KMS-11 (cell line): ENCODE results near the gene NFIB.

Experiments
- H2AFZ ChIP-seq: fragments of 200-600 bp; sonication (generic); 2 replicates; pipeline ENCODE4 v1.6.1; 2016; ENCODE audit warnings: antibody characterized with exemption, mixed run types, low read depth
- H3K27ac ChIP-seq: fragments of 200-600 bp; sonication (generic); 2 replicates; pipeline ENCODE4 v1.6.1; 2016; ENCODE audit warnings: mild to moderate bottlenecking, mixed run types
- H3K27me3 ChIP-seq: fragments of 200-600 bp; sonication (generic); 2 replicates; pipeline ENCODE4 v1.6.1; 2017; ENCODE audit warnings: mild to moderate bottlenecking, low read depth, mixed run types, moderate library complexity; ENCODE audit not compliant: insufficient read depth
- H3K36me3 ChIP-seq: fragments of 200-600 bp; sonication (generic); 2 replicates; pipeline ENCODE4 v1.6.1; 2017; ENCODE audit warnings: mild to moderate bottlenecking, mixed run types; ENCODE audit not compliant: insufficient read depth
- H3K4me1 ChIP-seq: fragments of 200-600 bp; sonication (generic); 2 replicates; pipeline ENCODE4 v1.6.1; 2016; ENCODE audit warnings: mild to moderate bottlenecking, low read depth, mixed run types; ENCODE audit not compliant: poor library complexity, severe bottlenecking
- H3K4me2 ChIP-seq: fragments of 200-600 bp; sonication (generic); 2 replicates; pipeline ENCODE4 v1.7.0; 2016; ENCODE audit warnings: mild to moderate bottlenecking, mixed run types
- H3K4me3 ChIP-seq: fragments of 200-600 bp; sonication (generic); IDR thresholded peaks from 2 replicates; pipeline ENCODE4 v1.6.1; 2017; ENCODE audit warnings: low read depth, low read length, mixed read lengths; ENCODE audit not compliant: insufficient read depth
- H3K79me2 ChIP-seq: fragments of 200-600 bp; sonication (generic); 2 replicates; pipeline ENCODE4 v1.6.1; 2016; ENCODE audit warnings: low read depth, mixed run types; ENCODE audit not compliant: insufficient read depth
- H3K9ac ChIP-seq: fragments of 200-600 bp; sonication (generic); 2 replicates; pipeline ENCODE4 v1.6.1; 2016; ENCODE audit warnings: mild to moderate bottlenecking, mixed run types
- H4K20me1 ChIP-seq: fragments of 200-600 bp; sonication (generic); 2 replicates; pipeline ENCODE4 v1.6.1; 2016; ENCODE audit warnings: mild to moderate bottlenecking, mixed run types; ENCODE audit not compliant: insufficient read depth
- CTCF ChIP-seq: fragments of 200-600 bp; sonication (generic); conservative IDR thresholded peaks from 2 replicates; pipeline ENCODE4 v1.6.1; 2017; ENCODE audit warnings: low read depth, mild to moderate bottlenecking, antibody characterized with exemption, low read length, moderate library complexity, mixed read lengths

NFIB gene

GRCh38 chr9:14198047-14198840 is 115.7 kb downstream of the NFIB start:
- Histone ChIP-seq H3K9ac (no peak overlapping the region), H3K27ac (no peak overlapping the region), H3K4me3 (no peak overlapping the region), H2AFZ (no peak overlapping the region), H3K36me3 (no peaks in the 10 kb centered on the region), H3K4me1 (no peaks in the 10 kb centered on the region), H3K4me2 (no peak overlapping the region), H3K79me2 (no peaks in the 10 kb centered on the region), H3K27me3 (no peaks in the 10 kb centered on the region), H4K20me1 (no peaks in the 10 kb centered on the region)
- no peak for TF ChIP-seq CTCF

GRCh38 chr9:14197325-14197858 is 116.5 kb downstream of the NFIB start:
- no peaks in the 10 kb centered on the region for H3K27me3 ChIP-seq
- H3K27ac ChIP-seq = no peak overlapping the region
- H4K20me1 ChIP-seq = no peaks in the 10 kb centered on the region
- no peak overlapping the region for H3K9ac ChIP-seq
- H3K4me1 ChIP-seq = no peaks in the 10 kb centered on the region
- H2AFZ ChIP-seq = no peak overlapping the region
- no peaks in the 10 kb centered on the region for H3K79me2 ChIP-seq
- no peaks in the 10 kb centered on the region for H3K36me3 ChIP-seq
- H3K4me3 ChIP-seq = no peak overlapping the region
- TF ChIP-seq CTCF = no peak
- H3K4me2 ChIP-seq = no peak overlapping the region

- no peaks in the 10 kb centered on the region for H3K4me1 ChIP-seq
- H3K36me3 ChIP-seq = no peaks in the 10 kb centered on the region
- H3K79me2 ChIP-seq = no peaks in the 10 kb centered on the region
- no peak for TF ChIP-seq CTCF
- H3K4me3 ChIP-seq = no peak overlapping the region
- no peak overlapping the region for H3K4me2 ChIP-seq
- no peak overlapping the region for H3K27ac ChIP-seq
- H2AFZ ChIP-seq = no peak overlapping the region
- no peaks in the 10 kb centered on the region for H3K27me3 ChIP-seq
- no peak overlapping the region for H3K9ac ChIP-seq
- H4K20me1 ChIP-seq = no peaks in the 10 kb centered on the region
These were observed 120.5 kb downstream of the NFIB start for GRCh38 chr9:14193328-14193990.

- H3K27me3 ChIP-seq = no peaks in the 10 kb centered on the region
- H3K9ac ChIP-seq = no peak overlapping the region
- H3K4me3 ChIP-seq = no peak overlapping the region
- no peaks in the 10 kb centered on the region for H4K20me1 ChIP-seq
- no peak for TF ChIP-seq CTCF
- H3K27ac ChIP-seq = no peak overlapping the region
- H3K79me2 ChIP-seq = no peaks in the 10 kb centered on the region
- H3K36me3 ChIP-seq = no peaks in the 10 kb centered on the region
- no peaks in the 10 kb centered on the region for H3K4me1 ChIP-seq
- H2AFZ ChIP-seq = no peak overlapping the region
- no peak overlapping the region for H3K4me2 ChIP-seq
These were observed 121.4 kb downstream of the NFIB start for GRCh38 chr9:14192556-14192955.
